PC-9 (cell line): ENCODE data around the gene HK3. TPM values are rescaled to one million over a fixed set of nuclear protein-coding genes. Genes with fewer than 3 reads are reported as not detected.

Experiments used
- BruUV-seq: library from RNA; stranded (reverse); fragments of 400-500 nt; replicated peaks from 2 replicates; lab custom pipeline; 2021; lab: Mats Ljungman, UMichigan
- CTCF ChIA-PET: fragments of 300-600 bp; sonication (Branson Sonifier 250); formaldehyde crosslinking; loops from one replicate; lab custom pipeline; 2022; ENCODE audit warnings: antibody characterized with exemption; lab: Charles Lee
- POLR2A ChIA-PET: fragments of 300-600 bp; sonication (Branson Sonifier 250); formaldehyde crosslinking; loops from one replicate; lab custom pipeline; 2022; ENCODE audit warnings: antibody characterized with exemption; ENCODE audit not compliant: unreplicated experiment; lab: Charles Lee
- DNase-seq, 2 experiments: peaks; one replicate each; pipeline versions ENCODE4 v3.0.0 to v3.0.0-alpha.2; 2015 to 2022; ENCODE audit warnings: mixed read lengths in 1 of 2
- H2AFZ ChIP-seq: fragments of 200-600 bp; sonication (generic); 2 replicates; pipeline ENCODE4 v1.8.1; 2017; ENCODE audit warnings: antibody characterized with exemption
- H3F3A ChIP-seq: fragments of 200-600 bp; sonication (generic); 2 replicates; pipeline ENCODE4 v1.8.1; 2017; ENCODE audit warnings: antibody characterized with exemption, mild to moderate bottlenecking, low read depth; ENCODE audit not compliant: insufficient read depth
- H3K27ac ChIP-seq: fragments of 200-600 bp; sonication (generic); 2 replicates; pipeline ENCODE4 v1.6.1; 2016; ENCODE audit warnings: mixed run types
- H3K27me3 ChIP-seq: fragments of 200-600 bp; sonication (generic); 2 replicates; pipeline ENCODE4 v1.6.1; 2016; ENCODE audit warnings: low read depth, mixed run types; ENCODE audit not compliant: insufficient read depth
- H3K36me3 ChIP-seq: fragments of 200-600 bp; sonication (generic); 2 replicates; pipeline ENCODE4 v1.6.1; 2016; ENCODE audit warnings: low read depth, mixed run types
- H3K4me1 ChIP-seq: fragments of 200-600 bp; sonication (generic); replicated peaks from 2 replicates; pipeline ENCODE4 v1.6.1; 2016; ENCODE audit warnings: mixed run types; ENCODE audit not compliant: insufficient read depth
- H3K4me2 ChIP-seq: fragments of 200-600 bp; sonication (generic); 2 replicates; pipeline ENCODE4 v1.6.1; 2017; ENCODE audit warnings: mixed run types
- H3K4me3 ChIP-seq: fragments of 200-600 bp; sonication (generic); 2 replicates; pipeline ENCODE4 v1.6.1; 2016; ENCODE audit warnings: mixed run types
- H3K79me2 ChIP-seq: fragments of 200-600 bp; sonication (generic); 2 replicates; pipeline ENCODE4 v1.6.1; 2017; ENCODE audit warnings: low read depth, mixed run types
- H3K9me2 ChIP-seq: fragments of 200-600 bp; sonication (generic); 2 replicates; pipeline ENCODE4 v1.8.1; 2017; ENCODE audit warnings: mild to moderate bottlenecking; ENCODE audit not compliant: insufficient read depth
- H3K9me3 ChIP-seq: fragments of 200-600 bp; sonication (generic); 2 replicates; pipeline ENCODE4 v1.8.1; 2016; ENCODE audit warnings: low read depth; ENCODE audit not compliant: insufficient read depth
- H4K20me1 ChIP-seq: fragments of 200-600 bp; sonication (generic); 2 replicates; pipeline ENCODE4 v1.8.1; 2017; ENCODE audit not compliant: insufficient read depth
- CTCF ChIP-seq: fragments of 200-600 bp; sonication (generic); conservative IDR thresholded peaks from 2 replicates; pipeline ENCODE4 v1.6.1; 2017; ENCODE audit warnings: mixed run types, antibody characterized with exemption, mild to moderate bottlenecking, moderate library complexity
- EZH2 ChIP-seq: fragments of 200-600 bp; sonication (generic); IDR thresholded peaks from 2 replicates; pipeline ENCODE4 v1.8.0; 2017; ENCODE audit warnings: antibody characterized with exemption, low read depth
- intact Hi-C: fragments of 100-400 bp; cut with micrococcal nuclease; formaldehyde crosslinking; loops from one replicate; pipeline ENCODE4 v1.10.0; 2022; ENCODE audit not compliant: unreplicated experiment
- total RNA-seq: library from RNA; stranded (reverse); gene quantifications from 2 replicates; pipeline ENCODE4 v1.2.3, GENCODE V29; 2021

HK3 gene
- total RNA-seq, 1 experiment from 2014 or later, result not detected

- Histone ChIP-seq H3K79me2 (no peaks in the 10 kb centered on the region), H3K27ac (no peak overlapping the region), H2AFZ (no peak overlapping the region), H3K36me3 (no peaks in the 10 kb centered on the region), H3K27me3 (no peaks in the 10 kb centered on the region), H3K4me3 (no peak overlapping the region), H3K4me2 (no peak overlapping the region), H3F3A (no peaks in the 10 kb centered on the region), H3K9me3 (no peaks in the 10 kb centered on the region), H3K9me2 (no peaks in the 10 kb centered on the region), H3K4me1 (no peaks in the 10 kb centered on the region), H4K20me1 (no peaks in the 10 kb centered on the region)
- peak in 1 of 2 experiments; percentile 27 for DNase-seq
- no TSS peak for BruUV-seq
- intact Hi-C loops, result no loop called here
- ChIA-PET POLR2A (interaction anchor here (0.6 kb wide), 1 partner anchor 216 kb away, joined by 11 read pairs; the partner anchor contains the start of gene FGFR4), CTCF (no interaction called here)
- 0 out of 2 replicates have a peak, but pooled peaks have one; percentile 36 for TF ChIP-seq CTCF
- no peak for TF ChIP-seq EZH2
These were observed 29.0 kb downstream of the HK3 start for GRCh38 chr5:176870110-176870591.

GRCh38 chr5:176869501-176870109 lies 29.5 kb downstream of the HK3 start:
- DNase-seq, result no peak
- H3K27me3 ChIP-seq, result no peaks in the 10 kb centered on the region
- no peaks in the 10 kb centered on the region for H4K20me1 ChIP-seq
- H3K4me1 ChIP-seq, result no peaks in the 10 kb centered on the region
- no TSS peak for BruUV-seq
- H3K9me3 ChIP-seq, result no peaks in the 10 kb centered on the region
- CTCF ChIA-PET, result no interaction called here
- intact Hi-C loops, result no loop called here
- no peak overlapping the region for H3K27ac ChIP-seq
- no peaks in the 10 kb centered on the region for H3K79me2 ChIP-seq
- no peaks in the 10 kb centered on the region for H3K9me2 ChIP-seq
- TF ChIP-seq CTCF (no peak), EZH2 (no peak)
- H2AFZ ChIP-seq, result no peak overlapping the region
- H3K4me3 ChIP-seq, result no peak overlapping the region
- no peaks in the 10 kb centered on the region for H3F3A ChIP-seq
- no peaks in the 10 kb centered on the region for H3K36me3 ChIP-seq
- H3K4me2 ChIP-seq, result no peak overlapping the region
- POLR2A ChIA-PET, result interaction anchor here (0.6 kb wide), 1 partner anchor 217 kb away, joined by 11 read pairs; the partner anchor contains the start of gene FGFR4

- no peaks in the 10 kb centered on the region for H3K4me1 ChIP-seq
- no peaks in the 10 kb centered on the region for H3K9me2 ChIP-seq
- POLR2A ChIA-PET, result no interaction called here
- no peak overlapping the region for H2AFZ ChIP-seq
- TF ChIP-seq CTCF, result no peak
- no peak for TF ChIP-seq EZH2
- no peak overlapping the region for H3K27ac ChIP-seq
- CTCF ChIA-PET, result no interaction called here
- H3F3A ChIP-seq, result no peaks in the 10 kb centered on the region
- H3K36me3 ChIP-seq, result no peaks in the 10 kb centered on the region
- H4K20me1 ChIP-seq, result no peaks in the 10 kb centered on the region
- no peaks in the 10 kb centered on the region for H3K9me3 ChIP-seq
- no TSS peak for BruUV-seq
- no peaks in the 10 kb centered on the region for H3K79me2 ChIP-seq
- intact Hi-C loops, result no loop called here
- no peak overlapping the region for H3K4me2 ChIP-seq
- no peak overlapping the region for H3K4me3 ChIP-seq
- H3K27me3 ChIP-seq, result no peaks in the 10 kb centered on the region
- DNase-seq, result no peak
These were observed 30.4 kb downstream of the HK3 start for GRCh38 chr5:176868731-176869130.
